Thyroid gland (tissue), 4 donors: ENCODE results near the gene TADA1. TPM values are rescaled to one million over a fixed set of nuclear protein-coding genes. Genes with fewer than 3 reads are reported as not detected.

Source experiments
- DNase-seq, 2 donors: peaks; one replicate each; pipeline ENCODE4 v3.0.0-alpha.2; 2019
- H3K27ac ChIP-seq, 3 donors: fragments of 200-600 bp; sonication (generic); 1 replicate in 2 of 3; 2 replicates in 1 of 3; pipeline ENCODE4 v1.5.1; 2016 to 2019; ENCODE audit warnings: mild to moderate bottlenecking in 1 of 3, moderate library complexity in 1 of 3
- H3K27me3 ChIP-seq: fragments of 200-600 bp; sonication (generic); one replicate; pipeline ENCODE4 v1.5.1; 2019
- H3K36me3 ChIP-seq, 2 donors: fragments of 200-600 bp; sonication (generic); one replicate each; pipeline ENCODE4 v1.5.1; 2016 to 2019
- H3K4me1 ChIP-seq, 2 donors: fragments of 200-600 bp; sonication (generic); one replicate each; pipeline ENCODE4 v1.5.1; 2017 to 2019
- H3K4me3 ChIP-seq, 3 donors: fragments of 200-600 bp; sonication (generic); replicated peaks in 1 of 3; 1 replicate in 2 of 3; 2 replicates in 1 of 3; pipeline ENCODE4 v1.5.1; 2016; ENCODE audit warnings: mild to moderate bottlenecking in 1 of 3
- H3K9me3 ChIP-seq: fragments of 200-600 bp; sonication (generic); one replicate; pipeline ENCODE4 v1.5.1; 2017
- POLR2A ChIP-seq, 2 donors: fragments of 450-650 bp; IDR thresholded peaks; one replicate each; pipeline ENCODE4 v1.6.1; 2017; ENCODE audit warnings: antibody characterized with exemption in 2 of 2, mild to moderate bottlenecking in 2 of 2, moderate library complexity in 1 of 2
- WGBS, 2 donors: methylation state at CpG; one replicate each; pipeline ENCODE4 v1.1.5; 2017; 5-methylcytosine and 5-hydroxymethylcytosine counted together
- intact Hi-C: fragments of 100-400 bp; cut with DNase I; formaldehyde crosslinking; loops from one replicate; pipeline ENCODE4 v1.15.1; 2023
- total RNA-seq, 4 donors: library from RNA; depleted of rRNA; stranded (reverse); fragments of >200 nt; gene quantifications; one replicate each; pipeline ENCODE4 v1.2.3, GENCODE V29; 2016
- TF ChIP-seq, protein P1 (sequence below), 6 experiments: fragments of 200-600 bp in 3 of 6; fragments of 450-650 bp in 3 of 6; sonication (generic) in 3 of 6; IDR thresholded peaks; one replicate each; pipeline ENCODE4 v1.5.1; 2016 to 2019; ENCODE audit warnings: antibody characterized with exemption in 6 of 6, mild to moderate bottlenecking in 2 of 6, inconsistent platforms in 1 of 6, moderate library complexity in 1 of 6

TADA1 gene
- total RNA-seq, 4 donors from 2014 or later = 14.6 to 17.3 (median 16.1) TPM

DNA sequence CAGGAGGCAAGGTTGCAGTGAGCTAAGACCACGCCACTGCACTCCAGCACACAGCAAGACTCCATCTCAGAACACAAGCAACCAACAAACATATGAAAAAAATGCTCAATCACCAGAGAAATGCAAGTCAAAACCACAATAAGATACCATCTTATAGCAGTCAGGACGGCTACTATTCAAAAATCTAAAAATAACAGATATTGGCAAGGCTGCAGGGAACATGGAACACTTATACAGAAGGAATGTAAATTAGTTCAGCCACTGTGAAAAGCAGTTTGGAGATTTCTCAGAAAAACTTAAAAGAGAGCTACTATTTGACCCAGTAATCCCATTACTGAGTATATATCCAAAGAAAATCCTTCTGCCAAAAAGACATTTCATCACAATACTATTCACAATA lies 64.4 kb downstream of the TADA1 start:
- Histone ChIP-seq H3K27me3 (no peaks in the 10 kb centered on the region), H3K36me3 (no peaks in the 10 kb centered on the region), H3K4me3 (no peak overlapping the region), H3K27ac (no peak overlapping the region), H3K4me1 (peaks cover 8 to 17% of the 10 kb centered on the region in 2 donors), H3K9me3 (no peaks in the 10 kb centered on the region)
- 46% methylated on average over 2 of the region's 2 CpGs for WGBS, 2 donors
- TF ChIP-seq POLR2A (IDR thresholded peaks at IDR 0.05) = no peak
- TF ChIP-seq, protein P1, sequence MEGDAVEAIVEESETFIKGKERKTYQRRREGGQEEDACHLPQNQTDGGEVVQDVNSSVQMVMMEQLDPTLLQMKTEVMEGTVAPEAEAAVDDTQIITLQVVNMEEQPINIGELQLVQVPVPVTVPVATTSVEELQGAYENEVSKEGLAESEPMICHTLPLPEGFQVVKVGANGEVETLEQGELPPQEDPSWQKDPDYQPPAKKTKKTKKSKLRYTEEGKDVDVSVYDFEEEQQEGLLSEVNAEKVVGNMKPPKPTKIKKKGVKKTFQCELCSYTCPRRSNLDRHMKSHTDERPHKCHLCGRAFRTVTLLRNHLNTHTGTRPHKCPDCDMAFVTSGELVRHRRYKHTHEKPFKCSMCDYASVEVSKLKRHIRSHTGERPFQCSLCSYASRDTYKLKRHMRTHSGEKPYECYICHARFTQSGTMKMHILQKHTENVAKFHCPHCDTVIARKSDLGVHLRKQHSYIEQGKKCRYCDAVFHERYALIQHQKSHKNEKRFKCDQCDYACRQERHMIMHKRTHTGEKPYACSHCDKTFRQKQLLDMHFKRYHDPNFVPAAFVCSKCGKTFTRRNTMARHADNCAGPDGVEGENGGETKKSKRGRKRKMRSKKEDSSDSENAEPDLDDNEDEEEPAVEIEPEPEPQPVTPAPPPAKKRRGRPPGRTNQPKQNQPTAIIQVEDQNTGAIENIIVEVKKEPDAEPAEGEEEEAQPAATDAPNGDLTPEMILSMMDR (IDR thresholded peaks at IDR 0.05) = no peak
- no peak for DNase-seq
- intact Hi-C loops = no loop called here

- DNase-seq = no peak
- Histone ChIP-seq H3K4me3 (no peak overlapping the region), H3K9me3 (no peaks in the 10 kb centered on the region), H3K27me3 (no peaks in the 10 kb centered on the region), H3K27ac (no peak overlapping the region), H3K36me3 (no peaks in the 10 kb centered on the region), H3K4me1 (peaks cover 3 to 5% of the 10 kb centered on the region in 2 donors)
- intact Hi-C loops = no loop called here
- WGBS, 2 donors = 88 to 91% methylated on average over 2 of the region's 2 CpGs
- TF ChIP-seq, protein P1 (IDR thresholded peaks at IDR 0.05) = no peak
- no peak for TF ChIP-seq POLR2A (IDR thresholded peaks at IDR 0.05)
Observed at GRCh38 chr1:166808952-166809351, 67.1 kb downstream of the TADA1 start.

Other genes starting within 250 kb of the TADA1 start
- gene POGK, start 36.8 kb downstream of the TADA1 start, total RNA-seq = 10 to 100 TPM; 31.4 to 41.4 (median 33.7) TPM
- under 1 TPM; 0.40 to 0.89 (median 0.76) TPM for gene ILDR2, start 99.3 kb upstream of the TADA1 start, total RNA-seq
- under 1 TPM in 2 of 4 donors, not detected in 2; 0.40 to 0.45 TPM for gene MAEL, start 113.0 kb upstream of the TADA1 start, total RNA-seq
- gene GPA33, start 214.1 kb upstream of the TADA1 start, total RNA-seq = not detected
- gene STYXL2, start 217.8 kb upstream of the TADA1 start, total RNA-seq = not detected